Measurements from ENCODE around the gene CD177. TPM values are rescaled to one million over a fixed set of nuclear protein-coding genes. Genes with fewer than 3 reads are reported as not detected.

CD177 gene
- polyA plus RNA-seq, 2 of the 4 experiments (the other 2 are of a cell fraction) = 0.03 to 0.05 TPM

- 34% methylated on average over 2 of the region's 2 CpGs for WGBS (ENCODE audit: missing lambda C conversion rate)
- no peak overlapping the region for H3K27ac ChIP-seq
- H3K4me1 ChIP-seq = no peaks in the 10 kb centered on the region
- FAIRE-seq = no peak
- no peak for ATAC-seq
- TF ChIP-seq MAX (IDR thresholded peaks at IDR 0.05) = no peak
- no peak overlapping the region for H3K4me3 ChIP-seq
- ChIA-PET CTCF (interaction anchor here (1.2 to 1.9 kb wide), 3 partner anchors 11 to 120 kb away, joined by 3 to 6 read pairs (median 5); no protein-coding TSS in a partner anchor), POLR2A (no interaction called here)
- no peak overlapping the region for H3K4me2 ChIP-seq
- peaks cover 3% of the 10 kb centered on the region; the same call in 1 of the 3 replicates for H3K9me3 ChIP-seq
- no peak for DNase-seq (ENCODE audit: low read depth in 1 of 2, low spot score in 1 of 2)
Observed at GRCh38 chr19:43311706-43312105, 41.8 kb upstream of the CD177 start.

- no peak for ATAC-seq
- TF ChIP-seq SREBF2 (IDR thresholded peaks at IDR 0.05) (no peak), MAFK (IDR thresholded peaks at IDR 0.05; ENCODE audit: partially characterized antibody) (peak; percentile 81)
- CTCF ChIA-PET = interaction anchor here (0.5 to 1.2 kb wide), 2 partner anchors 210 to 336 kb away, joined by 3 to 4 read pairs; no protein-coding TSS in a partner anchor
Observed at GRCh38 chr19:43313711-43314495, 39.6 kb upstream of the CD177 start.

GRCh38 chr19:43315851-43316250, 37.6 kb upstream of the CD177 start:
- Histone ChIP-seq H3K4me2 (no peak overlapping the region), H3K4me3 (no peak overlapping the region), H3K9me3 (no peaks in the 10 kb centered on the region), H3K27ac (no peak overlapping the region), H3K4me1 (no peaks in the 10 kb centered on the region)
- 81% methylated on average over 15 of the region's 15 CpGs for WGBS (ENCODE audit: missing lambda C conversion rate)
- ChIA-PET POLR2A (no interaction called here), CTCF (interaction anchor here (1.6 kb wide), 1 partner anchor 15 kb away, joined by 3 read pairs; no protein-coding TSS in a partner anchor)
- FAIRE-seq (no peak), DNase-seq (ENCODE audit: low read depth in 1 of 2, low spot score in 1 of 2) (no peak), ATAC-seq (no peak)
- TF ChIP-seq POLR2AphosphoS2 (conservative IDR thresholded peaks at IDR 0.05; ENCODE audit: low read length) (no peak), ZFP36 (IDR thresholded peaks at IDR 0.05; ENCODE audit: borderline replicate concordance, partially characterized antibody) (no peak), CEBPB (IDR thresholded peaks at IDR 0.05) (no peak), CTCF (IDR thresholded peaks at IDR 0.05) (no peak), NR3C1 (IDR thresholded peaks at IDR 0.05) (no peak), RNF2 (IDR thresholded peaks at IDR 0.05; ENCODE audit: borderline replicate concordance, low read depth) (no peak), HES2 (IDR thresholded peaks at IDR 0.05) (no peak), MAZ (IDR thresholded peaks at IDR 0.05; ENCODE audit: borderline replicate concordance, low read depth, low read length) (no peak), ZSCAN20 (CRISPR knock-in tag; IDR thresholded peaks at IDR 0.05) (no peak), EHMT2 (IDR thresholded peaks at IDR 0.05; ENCODE audit: low read depth) (no peak)

More at GRCh38 chr19:43313711-43314495, 39.6 kb upstream of the CD177 start:
- Histone ChIP-seq H3K4me3 (no peak overlapping the region), H3K4me1 (no peaks in the 10 kb centered on the region), H3K9me3 (no peaks in the 10 kb centered on the region), H3K4me2 (no peak overlapping the region), H3K27ac (no peak overlapping the region)
- WGBS (ENCODE audit: missing lambda C conversion rate) = 62% methylated on average over 12 of the region's 12 CpGs
- FAIRE-seq (no peak), DNase-seq (ENCODE audit: low read depth in 1 of 2, low spot score in 1 of 2) (no peak)
- POLR2A ChIA-PET = no interaction called here

GRCh38 chr19:43316591-43317319, 36.7 kb upstream of the CD177 start:
- no peak overlapping the region for H3K4me2 ChIP-seq
- 64% methylated on average over 27 of the region's 27 CpGs for WGBS (ENCODE audit: missing lambda C conversion rate)
- peak; percentile 51 for FAIRE-seq
- H3K4me1 ChIP-seq = no peaks in the 10 kb centered on the region
- ChIA-PET POLR2A (interaction anchor here (0.5 kb wide), 1 partner anchor 464 kb away, joined by 5 read pairs; the partner anchor contains the start of gene KCNN4), CTCF (no interaction called here)
- H3K9me3 ChIP-seq = no peaks in the 10 kb centered on the region
- no peak overlapping the region for H3K27ac ChIP-seq
- peak; percentile 32 to 66 for DNase-seq (ENCODE audit: low read depth in 1 of 2, low spot score in 1 of 2)
- no peak overlapping the region for H3K4me3 ChIP-seq
- ATAC-seq = peak; percentile 90 to 98
- TF ChIP-seq ATOH8 (CRISPR knock-in tag; IDR thresholded peaks at IDR 0.05; ENCODE audit: low read depth) (no peak), MAX (IDR thresholded peaks at IDR 0.05) (peak; percentile 8; the same call in 1 of the 2 replicates), ZFP36 (IDR thresholded peaks at IDR 0.05; ENCODE audit: borderline replicate concordance, partially characterized antibody) (no peak), SMC3 (IDR thresholded peaks at IDR 0.05) (peak; percentile 68), MAFK (IDR thresholded peaks at IDR 0.05; ENCODE audit: partially characterized antibody) (no peak), PHF8 (IDR thresholded peaks at IDR 0.05; ENCODE audit: borderline replicate concordance, low read depth) (no peak), POLR2AphosphoS2 (conservative IDR thresholded peaks at IDR 0.05; ENCODE audit: low read length) (no peak), HOXB13 (CRISPR knock-in tag; IDR thresholded peaks at IDR 0.05; ENCODE audit: low read depth) (no peak), EHF (CRISPR knock-in tag; IDR thresholded peaks at IDR 0.05) (no peak), ELK1 (IDR thresholded peaks at IDR 0.05; ENCODE audit: low read depth, low read length) (no peak), RAD21 (conservative IDR thresholded peaks at IDR 0.05 in 1 of 2, IDR thresholded peaks at IDR 0.05 in 1 of 2) (peak; percentile 77 to 85), RFX5 (IDR thresholded peaks at IDR 0.05) (no peak), JUNB (IDR thresholded peaks at IDR 0.05) (no peak), MAZ (IDR thresholded peaks at IDR 0.05; ENCODE audit: borderline replicate concordance, low read depth, low read length) (no peak)

Measured in A549 (cell line).